ENCODE data around the gene SPEM3. TPM values are rescaled to one million over a fixed set of nuclear protein-coding genes. Genes with fewer than 3 reads are reported as not detected.

SPEM3 gene
- total RNA-seq, 1 donor from 2014 or later, result not detected

- Histone ChIP-seq H3K36me3 (no peaks in the 10 kb centered on the region), H3K4me3 (peak overlapping the region; percentile 45), H3K79me2 (ENCODE audit: low read depth) (no peaks in the 10 kb centered on the region), H3F3A (ENCODE audit: low read depth) (peaks cover 18% of the 10 kb centered on the region), H3K4me2 (peak overlapping the region; percentile 85), H3K4me1 (peaks cover 8% of the 10 kb centered on the region), H3K27me3 (peaks cover 57% of the 10 kb centered on the region), H2AFZ (replicated peaks) (peak overlapping the region; percentile 60), H3K9me3 (ENCODE audit: low read depth) (peaks cover 5% of the 10 kb centered on the region), H4K20me1 (ENCODE audit: low read depth) (peaks cover 5% of the 10 kb centered on the region), H3K27ac (no peak overlapping the region), H3K9ac (no peak overlapping the region)
- H3K4me3 Mint-ChIP-seq, result peak overlapping the region; percentile 36
- peaks cover 13% of the 10 kb centered on the region for H3K9me3 Mint-ChIP-seq
- H3K27ac Mint-ChIP-seq, result no peak overlapping the region
- H3K36me3 Mint-ChIP-seq, result peaks cover 3% of the 10 kb centered on the region
- H3K4me1 Mint-ChIP-seq, result peaks cover 11% of the 10 kb centered on the region
- TF ChIP-seq CTCF (IDR thresholded peaks at IDR 0.05), result no peak
- no peak for TF ChIP-seq EZH2phosphoT487 (IDR thresholded peaks at IDR 0.05)
- no peak for TF ChIP-seq EZH2 (IDR thresholded peaks at IDR 0.05)
- peak; percentile 91 for DNase-seq (ENCODE audit: low spot score)
- H3K27me3 Mint-ChIP-seq (ENCODE audit: insufficient read depth, low read depth), result peaks cover 43% of the 10 kb centered on the region
These were observed 44.7 kb upstream of the SPEM3 start for GRCh38 chr17:7383742-7384488.

GRCh38 chr17:7384489-7385081, 44.1 kb upstream of the SPEM3 start:
- Histone ChIP-seq H3K4me1 (peaks cover 8% of the 10 kb centered on the region), H3K9me3 (ENCODE audit: low read depth) (no peaks in the 10 kb centered on the region), H2AFZ (replicated peaks) (peak overlapping the region; percentile 60), H3K27me3 (peaks cover 50% of the 10 kb centered on the region), H3K9ac (no peak overlapping the region), H3K4me2 (peak overlapping the region; percentile 85), H3K79me2 (ENCODE audit: low read depth) (no peaks in the 10 kb centered on the region), H3K36me3 (no peaks in the 10 kb centered on the region), H3F3A (ENCODE audit: low read depth) (peaks cover 18% of the 10 kb centered on the region), H3K27ac (no peak overlapping the region), H3K4me3 (peak overlapping the region; percentile 45), H4K20me1 (ENCODE audit: low read depth) (peaks cover 5% of the 10 kb centered on the region)
- Mint-ChIP-seq H3K27ac (peak overlapping the region; percentile 15), H3K27me3 (ENCODE audit: insufficient read depth, low read depth) (peaks cover 39% of the 10 kb centered on the region), H3K36me3 (peaks cover 5% of the 10 kb centered on the region), H3K4me3 (peak overlapping the region; percentile 36), H3K4me1 (peaks cover 11% of the 10 kb centered on the region), H3K9me3 (peaks cover 6% of the 10 kb centered on the region)
- no peak for TF ChIP-seq CTCF (IDR thresholded peaks at IDR 0.05)
- TF ChIP-seq EZH2phosphoT487 (IDR thresholded peaks at IDR 0.05), result no peak
- no peak for TF ChIP-seq EZH2 (IDR thresholded peaks at IDR 0.05)
- DNase-seq (ENCODE audit: low spot score), result no peak

- H3F3A ChIP-seq (ENCODE audit: low read depth), result peaks cover 7% of the 10 kb centered on the region
- no peak overlapping the region for H3K4me2 ChIP-seq
- H3K27ac Mint-ChIP-seq, result no peak overlapping the region
- H3K79me2 ChIP-seq (ENCODE audit: low read depth), result no peaks in the 10 kb centered on the region
- H3K27me3 ChIP-seq, result peaks cover 12% of the 10 kb centered on the region
- H3K4me1 ChIP-seq, result peaks cover 10% of the 10 kb centered on the region
- no peak for DNase-seq (ENCODE audit: low spot score)
- H3K9me3 ChIP-seq (ENCODE audit: low read depth), result no peaks in the 10 kb centered on the region
- H3K4me1 Mint-ChIP-seq, result peaks cover 6% of the 10 kb centered on the region
- H3K9ac ChIP-seq, result no peak overlapping the region
- TF ChIP-seq EZH2 (IDR thresholded peaks at IDR 0.05) (no peak), EZH2phosphoT487 (IDR thresholded peaks at IDR 0.05) (no peak)
- no peak overlapping the region for H3K27ac ChIP-seq
- H4K20me1 ChIP-seq (ENCODE audit: low read depth), result peaks cover 10% of the 10 kb centered on the region
- H3K36me3 ChIP-seq, result no peaks in the 10 kb centered on the region
- H3K36me3 Mint-ChIP-seq, result peaks cover 7% of the 10 kb centered on the region
- no peak overlapping the region for H2AFZ ChIP-seq (replicated peaks)
- H3K9me3 Mint-ChIP-seq, result no peaks in the 10 kb centered on the region
- peaks cover 7% of the 10 kb centered on the region for H3K27me3 Mint-ChIP-seq (ENCODE audit: insufficient read depth, low read depth)
- H3K4me3 ChIP-seq, result no peak overlapping the region
- H3K4me3 Mint-ChIP-seq, result no peak overlapping the region
These were observed 39.8 kb upstream of the SPEM3 start for GRCh38 chr17:7388856-7389255.
